GM10847 (cell line): Measurements from ENCODE around the gene DCTN2.

Experiments
- POLR2A ChIP-seq: IDR thresholded peaks from 2 replicates; pipeline ENCODE4 v1.6.1; 2011; ENCODE audit not compliant: insufficient read length; ENCODE audit errors: extremely low read depth

The DCTN2 gene

DNA sequence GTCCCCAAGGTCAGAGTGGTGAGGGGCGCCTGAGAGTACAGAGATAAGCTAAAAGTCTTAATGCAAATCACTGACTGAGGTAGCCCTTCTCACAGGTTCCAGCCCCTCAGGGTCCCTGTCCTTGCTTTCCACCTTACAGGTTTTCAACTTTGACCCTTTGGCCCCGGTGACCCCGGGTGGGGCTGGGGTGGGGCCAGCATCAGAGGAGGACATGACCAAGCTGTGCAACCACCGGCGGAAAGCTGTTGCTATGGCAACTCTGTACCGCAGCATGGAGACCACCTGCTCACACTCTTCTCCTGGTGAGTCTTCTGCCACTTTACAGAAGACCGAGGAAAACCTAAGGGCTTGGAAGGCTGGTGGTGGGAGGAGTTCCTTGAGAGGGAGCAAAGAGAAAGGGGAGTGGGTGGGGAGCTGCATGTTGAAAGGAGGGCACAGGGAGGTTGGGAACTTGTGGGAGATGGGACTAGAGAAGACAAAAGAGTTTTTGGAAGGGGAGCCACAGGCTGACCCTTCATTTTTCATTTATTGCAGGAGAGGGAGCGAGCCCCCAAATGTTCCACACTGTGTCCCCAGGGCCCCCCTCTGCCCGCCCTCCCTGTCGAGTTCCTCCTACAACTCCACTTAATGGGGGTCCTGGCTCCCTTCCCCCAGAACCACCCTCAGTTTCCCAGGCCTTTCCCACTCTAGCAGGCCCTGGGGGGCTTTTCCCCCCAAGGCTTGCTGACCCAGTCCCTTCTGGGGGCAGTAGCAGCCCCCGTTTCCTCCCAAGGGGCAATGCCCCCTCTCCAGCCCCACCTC lies 22.0 kb downstream of the DCTN2 start:
- no peak for TF ChIP-seq POLR2A

GRCh38 chr12:57523706-57524614 lies 23.0 kb downstream of the DCTN2 start:
- TF ChIP-seq POLR2A, result no peak

DNA sequence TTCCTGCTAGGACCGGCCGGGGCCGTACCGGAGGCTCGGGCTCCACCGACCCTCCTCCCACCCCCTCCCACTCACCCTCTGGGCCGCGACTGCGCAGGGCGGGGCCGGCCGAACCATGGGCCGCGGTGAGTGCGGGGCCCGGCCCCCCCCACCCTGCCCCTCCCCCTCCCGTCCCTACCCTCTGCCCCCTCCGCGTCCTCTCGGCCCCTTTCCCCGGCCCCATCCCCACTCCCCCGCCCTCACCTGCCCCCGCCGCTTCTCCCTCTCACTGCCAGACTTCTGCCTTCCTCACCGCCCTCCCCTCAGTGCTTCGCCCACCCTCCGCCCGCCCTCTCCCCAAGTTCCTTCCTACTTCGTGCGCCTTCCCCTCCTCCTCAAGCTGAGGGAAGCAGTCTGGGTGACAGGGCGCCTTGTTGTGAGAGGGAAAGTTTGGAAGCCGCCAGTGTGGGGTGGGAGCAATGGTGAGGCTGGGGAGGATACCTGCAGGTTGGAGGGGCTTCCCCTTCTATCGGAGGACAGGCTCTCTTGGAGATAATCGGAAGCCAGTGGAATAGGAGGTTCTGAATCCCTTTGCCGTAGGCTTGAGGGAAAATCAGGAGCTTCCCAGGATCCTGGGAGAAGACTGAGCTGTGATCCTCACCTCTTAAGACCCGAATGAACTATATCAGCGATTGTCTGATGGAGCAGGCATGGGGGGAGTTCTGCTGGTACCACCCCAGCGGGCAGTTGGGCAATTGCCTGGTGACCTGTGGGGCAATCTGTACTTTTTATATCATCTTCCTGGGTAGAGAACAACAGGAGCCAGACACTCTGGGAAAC lies 23.9 kb downstream of the DCTN2 start:
- TF ChIP-seq POLR2A, result no peak

DNA sequence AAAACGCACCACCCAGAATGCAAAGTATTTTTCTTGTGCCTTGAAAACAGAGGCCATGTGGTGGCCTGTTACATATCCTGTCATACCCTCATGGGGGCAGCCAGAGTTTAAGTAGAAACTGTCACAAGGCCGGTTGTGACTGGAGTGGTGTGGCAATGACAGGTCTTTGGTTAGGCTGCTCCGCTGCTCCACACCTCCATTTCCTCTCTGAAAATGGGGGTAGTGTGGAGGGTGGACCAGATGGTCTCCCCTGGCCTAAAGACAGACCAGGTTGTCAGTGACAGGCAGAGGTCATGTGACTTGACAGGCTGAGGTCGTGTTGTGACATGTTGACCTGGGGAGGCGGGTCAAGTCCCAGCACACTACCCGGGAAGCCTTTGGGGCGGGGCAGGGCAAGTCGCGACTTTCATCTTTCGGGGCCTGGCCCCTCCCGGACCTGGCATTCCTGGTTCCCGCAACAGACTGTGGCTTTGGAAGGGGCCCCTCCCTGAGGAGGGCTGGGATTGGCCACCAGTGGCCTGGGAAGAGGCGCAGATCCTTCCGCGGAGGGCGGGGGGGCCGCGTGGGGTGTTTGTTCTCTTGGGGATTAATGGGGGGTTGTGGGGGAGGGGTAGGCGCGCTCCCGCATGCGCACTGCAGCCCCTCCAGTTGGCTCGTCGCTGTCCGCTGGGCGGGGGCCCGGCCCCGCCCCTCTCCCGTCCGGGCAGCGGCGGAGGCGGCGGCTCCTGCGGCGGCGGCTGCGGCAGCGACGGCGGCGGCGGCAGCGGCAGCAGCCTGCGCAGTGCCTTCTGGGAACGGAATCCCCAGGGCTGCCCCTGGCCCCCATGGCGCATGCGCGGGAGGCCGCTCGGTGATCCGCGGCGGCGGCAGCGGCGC lies 24.7 kb downstream of the DCTN2 start, which contains the start of gene MBD6:
TSS of gene MBD6 (plus strand) at position 814 of the 876 bp plus-strand sequence. CDS start 1,480 bp downstream, outside the sequence.
- peak; percentile 31 for TF ChIP-seq POLR2A

DNA sequence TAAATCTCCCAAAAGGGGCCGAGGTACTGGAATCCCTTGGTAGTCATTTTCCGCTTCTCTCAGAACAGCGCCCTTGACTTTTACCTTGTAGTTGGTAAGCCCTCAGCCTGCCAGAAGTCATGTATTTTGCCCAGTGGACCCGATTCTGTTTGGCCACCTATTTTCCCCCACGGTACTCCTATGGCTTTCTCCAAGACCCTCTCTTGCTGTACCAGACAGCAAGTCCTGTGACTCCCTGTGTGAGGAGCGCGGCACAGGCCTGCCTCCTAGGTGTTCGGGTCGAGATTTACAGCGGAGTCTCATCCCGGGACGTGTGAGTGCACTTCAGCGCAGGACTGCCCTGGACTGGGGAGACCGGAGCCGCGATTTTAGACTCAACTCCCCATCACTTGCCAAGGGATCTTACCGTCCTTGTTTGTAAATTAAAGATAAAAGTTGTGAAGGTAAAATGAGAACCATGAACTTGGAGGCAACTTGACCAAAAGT lies 25.4 kb downstream of the DCTN2 start:
- no peak for TF ChIP-seq POLR2A

- TF ChIP-seq POLR2A, result peak; percentile 98
These were observed 26.8 kb downstream of the DCTN2 start, which contains the start of gene DDIT3 for GRCh38 chr12:57520053-57520818. TSS of gene DDIT3 (minus strand) at chr12:57520514. CDS start at chr12:57517406, 3,108 bp downstream.

DNA sequence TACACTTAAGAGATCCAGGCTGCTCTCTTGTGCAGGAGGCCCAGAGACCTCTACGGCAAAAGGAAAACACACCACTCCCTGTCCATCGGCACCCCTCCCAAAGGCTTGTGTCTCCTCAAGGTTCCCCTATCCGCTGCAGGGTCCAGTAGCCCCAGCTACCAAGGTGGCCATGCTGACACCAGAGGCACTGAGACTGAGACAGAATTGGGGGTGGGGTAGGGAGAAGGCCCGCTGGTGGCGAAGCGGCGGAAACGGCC lies 27.3 kb downstream of the DCTN2 start:
- no peak for TF ChIP-seq POLR2A

DNA sequence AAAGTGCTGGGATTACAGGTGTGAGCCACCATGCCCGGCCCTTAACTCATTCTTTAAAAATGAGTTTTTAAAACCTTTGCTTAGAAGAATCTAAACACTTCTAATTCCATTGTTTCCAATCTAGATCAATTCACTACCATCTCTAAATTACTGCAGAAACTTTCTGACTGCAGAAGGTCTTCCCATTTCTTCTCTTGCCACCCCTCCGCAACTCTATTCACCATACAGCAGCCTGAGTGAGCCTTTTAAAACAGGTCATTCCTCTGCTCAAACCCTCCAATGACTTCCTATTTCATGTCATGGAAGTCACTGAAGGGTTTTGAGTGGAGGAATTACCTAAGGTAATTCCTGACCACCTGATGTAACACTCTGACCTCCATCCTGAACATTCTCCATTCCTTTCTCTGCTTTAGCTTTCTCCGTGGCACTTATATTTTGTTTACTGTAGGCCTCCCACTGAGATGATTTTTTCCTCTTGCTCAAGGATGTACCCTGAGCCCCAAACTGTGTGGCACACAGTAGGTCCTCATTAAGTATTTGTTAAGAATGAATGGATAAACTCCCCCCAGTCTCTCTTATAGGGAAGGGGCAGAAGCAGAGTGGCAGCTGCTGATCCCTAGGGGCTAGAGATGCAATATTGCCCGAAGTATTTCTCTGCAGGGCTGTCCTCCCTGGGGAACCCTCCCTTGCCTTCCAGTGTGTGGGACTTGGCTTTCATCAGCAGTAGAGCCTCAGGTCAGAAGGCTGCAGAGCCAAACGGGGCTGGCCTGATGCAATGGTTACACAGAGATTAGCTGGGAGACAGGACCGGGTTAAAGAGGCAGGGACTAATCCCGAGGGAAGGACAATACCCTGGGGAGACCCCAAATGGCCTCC lies 27.8 kb downstream of the DCTN2 start:
- TF ChIP-seq POLR2A, result no peak

DNA sequence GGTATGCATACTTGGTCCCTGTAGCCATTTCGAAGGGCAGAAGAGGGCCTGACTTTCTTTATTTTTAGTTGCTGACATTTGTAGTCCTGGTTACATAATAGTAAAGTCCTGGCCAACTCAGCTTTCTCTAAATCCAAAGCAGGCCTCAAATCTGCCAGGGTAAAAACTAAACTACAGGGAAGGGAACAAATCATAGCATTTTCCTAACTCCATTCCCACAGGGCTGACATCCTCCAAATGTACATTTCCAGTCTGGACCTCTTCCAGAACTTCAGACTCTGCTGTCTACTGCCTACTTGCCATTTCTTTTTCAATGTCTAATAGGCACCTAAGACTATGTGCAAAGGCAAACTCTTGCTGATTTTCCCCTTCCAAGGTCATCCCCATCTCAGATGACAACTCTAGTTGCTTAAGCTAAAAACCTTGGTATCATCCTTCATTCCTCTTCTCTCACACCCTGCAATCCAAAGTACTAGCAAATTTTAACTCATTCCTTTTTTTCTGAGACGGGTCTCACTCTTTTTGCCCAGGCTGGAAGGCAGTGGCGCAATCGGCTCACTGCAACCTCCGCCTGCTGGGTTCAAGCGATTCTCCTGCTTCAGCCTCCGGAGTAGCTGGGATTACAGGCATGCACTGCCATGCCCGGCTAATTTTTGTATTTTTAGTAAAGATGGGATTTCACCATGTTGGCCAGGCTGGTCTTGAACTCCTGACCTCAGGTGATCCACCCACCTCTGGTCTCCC lies 28.6 kb downstream of the DCTN2 start:
- TF ChIP-seq POLR2A, result no peak

DNA sequence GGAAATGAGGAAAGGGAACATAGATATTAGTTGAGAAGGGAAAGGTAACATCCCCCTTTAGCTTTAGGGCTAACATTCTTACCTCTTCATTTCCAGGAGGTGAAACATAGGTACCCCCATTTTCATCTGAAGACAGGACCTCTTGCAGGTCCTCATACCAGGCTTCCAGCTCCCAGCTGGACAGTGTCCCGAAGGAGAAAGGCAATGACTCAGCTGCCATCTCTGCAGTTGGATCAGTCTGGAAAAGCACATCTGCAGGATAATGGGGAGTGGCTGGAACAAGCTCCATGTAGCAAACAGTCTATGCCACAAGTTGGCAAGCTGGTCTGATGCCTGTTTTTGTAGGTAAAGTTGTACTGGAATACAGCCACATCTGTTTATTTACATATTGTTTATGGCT lies 29.8 kb downstream of the DCTN2 start:
- TF ChIP-seq POLR2A, result no peak

DNA sequence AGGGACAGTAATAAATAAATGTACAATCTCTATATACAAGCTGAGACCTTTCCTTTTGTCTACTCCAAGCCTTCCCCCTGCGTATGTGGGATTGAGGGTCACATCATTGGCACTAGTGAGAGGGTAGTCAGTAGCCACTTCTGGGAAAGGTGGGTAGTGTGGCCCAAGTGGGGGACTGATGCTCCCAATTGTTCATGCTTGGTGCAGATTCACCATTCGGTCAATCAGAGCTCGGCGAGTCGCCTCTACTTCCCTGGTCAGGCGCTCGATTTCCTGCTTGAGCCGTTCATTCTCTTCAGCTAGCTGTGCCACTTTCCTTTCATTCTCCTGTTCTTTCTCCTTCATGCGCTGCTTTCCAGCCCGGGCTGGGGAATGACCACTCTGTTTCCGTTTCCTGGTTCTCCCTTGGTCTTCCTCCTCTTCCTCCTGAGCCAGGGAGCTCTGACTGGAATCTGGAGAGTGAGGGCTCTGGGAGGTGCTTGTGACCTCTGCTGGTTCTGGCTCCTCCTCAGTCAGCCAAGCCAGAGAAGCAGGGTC lies 30.3 kb downstream of the DCTN2 start:
- TF ChIP-seq POLR2A, result no peak
